GM12864 (cell line): ENCODE measurements around the gene NSFL1C.

Experiments used
- DNase-seq: peaks from one replicate; pipeline ENCODE4 v3.0.0-alpha.2; 2011; ENCODE audit warnings: low read depth
- H3K4me3 ChIP-seq: 2 replicates; pipeline ENCODE4 v1.5.1; 2011; ENCODE audit warnings: mild to moderate bottlenecking, low read depth, low read length, control low read depth
- CTCF ChIP-seq: IDR thresholded peaks from 2 replicates; pipeline ENCODE4 v1.5.1; 2011; ENCODE audit warnings: low read depth, mild to moderate bottlenecking, moderate library complexity, low read length, control low read depth, inconsistent platforms; ENCODE audit errors: missing control alignments

Gene NSFL1C

GRCh38 chr20:1394686-1395085 lies 72.0 kb downstream of the NSFL1C start:
- no peak for TF ChIP-seq CTCF
- H3K4me3 ChIP-seq, result no peak overlapping the region
- DNase-seq, result no peak

GRCh38 chr20:1393507-1393882 lies 73.2 kb downstream of the NSFL1C start:
- H3K4me3 ChIP-seq, result peak overlapping the region; percentile 91
- no peak for TF ChIP-seq CTCF
- DNase-seq, result no peak

- TF ChIP-seq CTCF, result no peak
- DNase-seq, result peak; percentile 70
- H3K4me3 ChIP-seq, result peak within 1 kb of the TSS; percentile 91
These were observed 73.7 kb downstream of the NSFL1C start, which contains the start of gene FKBP1A for GRCh38 chr20:1392693-1393506. FKBP1A (minus strand) TSS chr20:1393054; CDS start chr20:1392998, 56 bp downstream.

- DNase-seq, result no peak
- TF ChIP-seq CTCF, result no peak
- peak overlapping the region; percentile 91 for H3K4me3 ChIP-seq
These were observed 74.3 kb downstream of the NSFL1C start for GRCh38 chr20:1392443-1392692.
